Skin of body (tissue), 2 donors: ENCODE results near the gene ZZZ3. TPM values are rescaled to one million over a fixed set of nuclear protein-coding genes. Genes with fewer than 3 reads are reported as not detected.
"Not testable (repeated sequence)": the region's sequence is repeated elsewhere in the genome, so short reads cannot be mapped to it uniquely, and the experiment has no call there.

Source experiments
- DNase-seq: peaks from one replicate; lab custom pipeline; 2025; lab: John Stamatoyannopoulos, UW
- total RNA-seq: library from RNA; depleted of rRNA; stranded (reverse); fragments of >200 nt; gene quantifications from one replicate; pipeline ENCODE4 v1.2.3, GENCODE V29; 2014

Gene ZZZ3
- total RNA-seq = 80.3 TPM

GRCh38 chr1:77682460-77683159 lies at the start of gene ZZZ3:
Gene ZZZ3 (minus strand): TSS chr1:77682658. CDS start chr1:77633354, 49,304 bp downstream.
- DNase-seq = peak; percentile 97

GRCh38 chr1:77732090-77732489 lies 49.6 kb upstream of the ZZZ3 start:
- no peak for DNase-seq

DNA sequence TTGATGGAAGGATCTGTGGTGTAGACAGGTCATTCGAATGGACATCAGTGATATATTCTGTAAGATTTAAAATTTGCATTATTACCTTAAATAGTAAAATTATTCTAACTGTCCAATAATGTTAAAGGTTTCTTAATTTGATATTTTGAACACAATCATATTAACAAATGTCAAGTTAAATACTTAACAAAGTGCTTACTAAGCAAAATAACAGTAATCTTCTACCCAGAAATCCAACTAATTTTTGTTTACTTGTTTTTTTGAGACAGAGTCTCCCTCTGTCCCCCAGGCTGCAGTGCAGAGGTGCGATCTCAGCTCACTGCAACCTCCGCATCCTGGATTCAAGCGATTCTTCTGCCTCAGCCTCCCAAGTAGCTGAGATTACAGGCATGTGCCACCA lies 43.2 kb upstream of the ZZZ3 start:
- no peak for DNase-seq

DNA sequence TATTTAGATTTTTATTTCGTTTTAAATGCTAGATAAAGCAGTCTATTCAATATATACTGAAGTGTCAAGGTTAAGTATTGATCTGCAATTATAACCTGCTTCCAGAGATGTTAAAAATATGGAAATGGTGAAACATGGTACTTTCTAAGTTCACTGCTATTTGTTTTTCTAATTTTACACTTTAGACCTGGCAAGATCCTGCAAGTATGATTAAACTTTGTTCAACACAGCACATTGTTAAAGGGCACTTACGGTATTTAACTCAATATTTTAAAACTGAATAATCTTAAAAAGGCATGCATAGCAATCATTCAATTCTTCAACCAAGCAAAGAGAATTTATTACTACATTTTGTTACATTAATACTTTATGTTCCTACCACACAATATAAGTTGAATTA lies 35.7 kb upstream of the ZZZ3 start:
- DNase-seq = no peak

GRCh38 chr1:77716065-77716464 lies 33.6 kb upstream of the ZZZ3 start:
- DNase-seq = no peak

- no peak for DNase-seq
Measured at GRCh38 chr1:77709727-77710126, 27.3 kb upstream of the ZZZ3 start.

DNA sequence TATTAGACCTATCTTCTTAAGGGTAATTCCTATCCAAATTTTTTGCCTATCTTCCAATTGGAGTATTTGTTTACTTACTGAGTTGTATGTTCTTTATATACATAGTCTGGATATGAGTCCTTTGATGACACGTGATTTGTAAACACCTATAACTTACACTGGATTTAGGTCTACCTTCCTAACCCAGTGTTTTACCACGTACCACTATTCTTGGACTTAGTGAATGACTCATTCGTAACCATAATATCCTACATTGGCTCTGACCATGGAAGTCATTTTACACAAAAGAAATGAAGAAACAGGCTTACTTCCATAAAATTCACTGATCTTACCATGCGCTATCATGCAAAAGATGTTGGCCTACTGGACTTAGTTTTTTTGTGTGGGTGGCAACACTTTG lies 23.9 kb upstream of the ZZZ3 start:
- DNase-seq = no peak

GRCh38 chr1:77704736-77705135 lies 22.3 kb upstream of the ZZZ3 start:
- DNase-seq = no peak

DNA sequence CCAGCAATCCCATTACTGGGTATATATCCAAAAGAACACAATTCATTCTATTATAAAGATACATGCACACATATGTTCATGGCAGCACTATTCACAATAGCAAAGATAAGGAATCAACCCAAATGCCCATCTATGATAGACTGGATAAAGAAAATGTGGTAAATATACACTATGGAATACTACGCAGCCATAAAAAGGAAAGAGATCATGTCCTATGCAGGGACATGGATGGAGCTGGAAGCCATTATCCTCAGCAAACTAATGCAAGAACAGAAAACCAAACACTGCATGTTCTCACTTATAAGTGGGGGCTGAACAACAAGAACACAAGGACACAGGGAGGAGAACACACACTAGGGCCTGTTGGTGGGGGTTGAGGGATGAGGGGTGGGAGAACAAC lies 17.2 kb upstream of the ZZZ3 start:
- DNase-seq = not testable (repeated sequence)

DNA sequence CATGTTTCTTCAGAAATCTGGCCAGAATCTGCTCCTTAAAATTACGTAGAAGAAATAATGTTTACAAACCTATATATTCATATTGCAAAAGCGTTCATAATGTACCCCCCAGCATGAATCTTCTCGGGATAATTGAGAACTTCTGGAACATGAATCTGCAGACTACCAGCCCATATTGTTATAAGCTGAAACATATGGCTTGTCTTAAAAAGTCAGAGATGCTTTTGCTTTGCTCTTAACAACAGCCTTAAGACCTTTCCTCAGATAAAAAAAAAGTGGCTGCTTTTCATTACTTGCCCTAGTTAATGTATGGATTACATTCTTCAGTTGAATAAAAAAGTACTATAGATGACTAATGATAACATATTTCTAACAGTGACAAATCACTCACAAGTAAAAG lies 15.0 kb upstream of the ZZZ3 start:
- DNase-seq = peak; percentile 57

GRCh38 chr1:77688939-77689338 lies 6.5 kb upstream of the ZZZ3 start:
- no peak for DNase-seq

DNA sequence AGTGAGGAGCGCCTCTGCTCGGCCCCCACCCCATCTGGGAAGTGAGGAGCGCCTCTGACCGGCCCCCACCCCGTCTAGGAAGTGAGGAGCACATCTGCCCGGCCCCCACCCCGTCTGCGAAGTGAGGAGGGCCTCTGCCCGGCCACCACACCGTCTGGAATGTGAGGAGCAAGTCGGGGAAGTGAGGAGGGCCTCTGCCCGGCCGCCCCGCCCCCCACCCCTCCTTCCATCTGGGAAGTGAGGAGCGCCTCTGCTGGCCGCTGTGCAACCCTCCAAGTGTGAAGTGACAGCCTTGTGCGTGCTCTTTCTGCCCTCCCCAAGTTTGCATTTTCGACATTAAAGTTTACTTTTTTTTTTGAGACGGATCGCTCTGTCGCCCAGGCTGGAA lies 5.1 kb upstream of the ZZZ3 start:
- DNase-seq = no peak

DNA sequence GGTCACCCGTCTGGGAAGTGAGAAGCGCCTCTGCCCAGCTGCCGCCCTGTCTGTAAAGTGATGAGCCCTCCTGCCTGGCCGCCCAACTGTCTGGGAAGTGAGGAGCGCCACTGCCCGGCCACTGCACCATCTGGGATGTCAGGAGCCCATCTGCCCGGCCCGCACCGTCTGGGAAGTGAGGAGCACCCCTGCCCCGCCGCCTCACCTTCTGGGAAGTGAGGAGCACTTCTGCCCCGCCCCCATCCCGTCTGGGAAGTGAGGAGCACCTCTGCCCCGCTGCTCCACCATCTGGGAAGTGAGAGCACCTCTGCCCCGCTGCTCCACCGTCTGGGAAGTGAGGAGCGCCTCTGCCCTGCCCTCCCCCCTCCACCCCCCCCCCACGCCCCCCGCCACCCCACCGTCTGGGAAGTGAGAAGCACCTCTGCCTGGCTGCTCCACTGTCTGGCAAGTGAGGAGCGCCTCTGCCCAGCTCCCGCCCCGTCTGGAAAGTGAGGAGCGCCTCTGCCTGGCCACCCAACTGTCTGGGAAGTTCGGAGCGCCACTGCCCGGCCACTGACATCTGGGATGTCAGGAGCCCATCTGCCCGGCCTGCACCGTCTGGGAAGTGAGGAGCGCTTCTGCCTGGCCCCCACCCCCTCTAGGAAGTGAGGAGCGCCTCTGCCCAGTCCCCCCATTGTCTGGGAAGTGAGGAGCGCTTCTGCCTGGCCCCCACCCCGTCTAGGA lies 4.5 kb upstream of the ZZZ3 start:
- no peak for DNase-seq

DNA sequence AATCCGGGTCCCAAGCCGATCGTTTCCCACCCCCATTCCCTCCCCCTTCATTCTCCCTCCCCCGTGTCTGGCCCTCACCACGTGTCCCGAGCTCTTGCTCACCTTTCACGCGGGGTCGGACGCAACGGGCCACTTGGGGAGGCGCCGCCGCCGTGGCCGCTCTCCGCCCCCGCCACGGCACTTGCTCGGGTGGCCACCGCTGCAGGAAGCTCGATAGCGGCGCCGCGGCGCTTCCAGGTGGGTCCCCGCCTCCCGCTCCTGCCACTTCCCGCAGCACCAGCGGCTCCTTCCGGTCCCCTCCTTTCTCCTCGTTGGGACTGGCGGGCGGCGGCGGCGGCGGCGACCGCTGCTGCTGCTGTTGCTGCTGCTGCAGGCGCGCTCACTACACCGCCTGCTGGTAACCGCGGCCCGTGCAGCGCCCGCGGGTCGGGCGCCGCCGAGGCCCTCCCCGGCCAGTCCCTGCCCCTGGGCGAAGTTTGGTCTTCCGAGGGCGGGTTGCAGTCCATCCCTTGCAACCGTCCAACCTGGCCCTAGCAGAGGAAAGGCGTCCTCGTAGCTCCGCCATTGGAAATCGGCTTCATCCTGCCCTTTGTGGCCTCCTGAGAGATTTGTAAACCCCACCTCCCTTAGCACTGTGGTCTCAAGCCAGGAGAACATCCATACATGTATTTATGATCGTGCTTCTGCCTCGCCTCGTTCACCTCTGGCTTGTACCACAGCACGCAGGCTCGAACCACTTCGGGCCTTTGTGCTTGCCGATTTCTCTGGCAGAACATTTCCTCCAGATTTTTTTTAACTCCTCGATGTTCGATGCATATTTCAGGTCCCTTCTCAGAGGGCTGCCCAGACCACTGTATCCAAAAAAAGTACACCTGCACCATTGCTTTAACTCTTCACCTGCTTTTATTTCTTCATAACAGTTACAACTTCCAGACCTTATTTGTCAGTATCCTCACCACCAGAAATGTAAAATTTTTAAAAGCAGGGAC lies 996 bp upstream of the ZZZ3 start:
- peak; percentile 90 for DNase-seq

- no peak for DNase-seq
Measured at GRCh38 chr1:77680173-77680572, 2.3 kb downstream of the ZZZ3 start.

DNA sequence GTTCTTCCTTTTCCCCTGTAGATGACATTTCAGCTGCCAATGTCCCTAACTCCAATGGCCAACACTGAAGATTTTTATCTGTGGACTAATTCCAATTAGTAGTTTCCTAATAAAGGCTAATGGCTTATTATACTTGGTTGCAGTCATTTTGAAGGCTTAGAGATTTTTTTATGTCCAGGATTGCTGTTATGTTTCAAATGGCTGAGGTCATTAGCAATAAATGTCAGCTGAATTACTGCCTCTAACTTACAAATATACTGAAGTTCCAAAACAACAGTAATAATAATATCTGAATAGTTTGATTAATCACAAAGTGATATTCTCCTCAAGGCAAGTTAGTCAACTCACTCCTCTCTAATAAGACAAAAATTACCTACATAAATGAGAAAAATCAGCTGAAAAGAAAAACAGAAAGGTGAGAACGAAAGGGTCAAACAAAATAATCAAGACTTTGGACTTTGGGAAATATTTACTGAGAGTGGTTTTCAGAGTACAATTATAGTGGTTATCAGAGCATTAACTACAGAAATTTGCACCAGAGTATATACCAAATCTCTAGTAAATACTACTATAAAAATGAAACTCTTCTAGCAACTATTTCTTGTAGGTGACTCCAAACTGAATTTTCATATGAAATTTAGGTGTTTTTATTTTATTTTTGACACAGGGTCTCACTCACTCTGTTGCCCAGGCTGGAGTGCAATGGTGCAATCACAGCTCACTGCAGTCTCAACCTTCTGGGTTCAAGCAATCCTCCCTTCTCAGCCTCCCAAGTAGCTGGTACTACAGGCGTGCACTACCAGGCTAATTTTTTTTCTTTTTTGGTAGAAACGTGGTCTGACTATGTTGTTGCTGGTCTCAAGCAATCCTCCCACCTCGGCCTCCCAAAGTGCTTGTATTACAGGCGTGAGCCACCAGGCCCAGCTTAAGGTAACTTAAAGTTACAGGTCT lies 3.5 kb downstream of the ZZZ3 start:
- no peak for DNase-seq

GRCh38 chr1:77674807-77675206 lies 7.7 kb downstream of the ZZZ3 start:
- not testable (repeated sequence) for DNase-seq

- no peak for DNase-seq
Measured at GRCh38 chr1:77673716-77674355, 8.6 kb downstream of the ZZZ3 start.

- DNase-seq = no peak
Measured at GRCh38 chr1:77673030-77673429, 9.4 kb downstream of the ZZZ3 start.

DNA sequence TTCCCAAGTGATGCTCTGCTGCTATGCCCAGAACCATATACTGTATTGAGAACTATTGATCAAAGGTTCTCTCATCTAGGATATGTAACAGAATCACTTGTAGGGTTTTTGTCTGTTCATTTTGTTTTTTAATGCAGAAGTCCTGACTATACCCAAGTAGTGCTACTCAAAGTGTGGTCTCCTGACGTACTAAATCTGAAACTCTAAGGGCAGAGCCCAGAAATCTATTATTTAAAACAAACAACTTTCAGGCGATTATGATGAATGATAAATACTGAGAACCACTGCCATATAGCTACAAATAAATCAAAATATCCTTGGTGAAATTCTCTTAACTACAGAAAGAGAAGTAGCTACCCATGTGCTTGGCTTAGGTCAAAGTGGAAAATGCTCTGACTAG lies 10.1 kb downstream of the ZZZ3 start:
- DNase-seq = no peak
